Measurements from ENCODE around the gene BAD. TPM values are rescaled to one million over a fixed set of nuclear protein-coding genes. Genes with fewer than 3 reads are reported as not detected.

The BAD gene
- total RNA-seq, 1 donor from 2014 or later: 73.6 TPM

- Mint-ChIP-seq H3K9me3 (ENCODE audit: unreplicated experiment) (no peaks in the 10 kb centered on the region), H3K36me3 (ENCODE audit: unreplicated experiment) (no peaks in the 10 kb centered on the region), H3K27me3 (ENCODE audit: unreplicated experiment) (no peaks in the 10 kb centered on the region), H3K4me1 (ENCODE audit: unreplicated experiment) (peaks cover 18% of the 10 kb centered on the region), H3K4me3 (ENCODE audit: unreplicated experiment) (no peak overlapping the region), H3K27ac (ENCODE audit: unreplicated experiment) (no peak overlapping the region)
- no peak for TF ChIP-seq CTCF (IDR thresholded peaks at IDR 0.05)
- no peak for DNase-seq (ENCODE audit: extremely low spot score, unreplicated experiment)
Observed at GRCh38 chr11:64223001-64223651, 61.3 kb downstream of the BAD start.

GRCh38 chr11:64222651-64223000 lies 61.8 kb downstream of the BAD start:
- Mint-ChIP-seq H3K36me3 (ENCODE audit: unreplicated experiment) (no peaks in the 10 kb centered on the region), H3K9me3 (ENCODE audit: unreplicated experiment) (no peaks in the 10 kb centered on the region), H3K4me1 (ENCODE audit: unreplicated experiment) (peaks cover 17% of the 10 kb centered on the region), H3K27ac (ENCODE audit: unreplicated experiment) (no peak overlapping the region), H3K4me3 (ENCODE audit: unreplicated experiment) (no peak overlapping the region), H3K27me3 (ENCODE audit: unreplicated experiment) (no peaks in the 10 kb centered on the region)
- TF ChIP-seq CTCF (IDR thresholded peaks at IDR 0.05): no peak
- DNase-seq (ENCODE audit: extremely low spot score, unreplicated experiment): no peak

GRCh38 chr11:64220798-64221197 lies 63.7 kb downstream of the BAD start:
- H3K9me3 Mint-ChIP-seq (ENCODE audit: unreplicated experiment): no peaks in the 10 kb centered on the region
- no peak for TF ChIP-seq CTCF (IDR thresholded peaks at IDR 0.05)
- no peak overlapping the region for H3K27ac Mint-ChIP-seq (ENCODE audit: unreplicated experiment)
- H3K27me3 Mint-ChIP-seq (ENCODE audit: unreplicated experiment): no peaks in the 10 kb centered on the region
- DNase-seq (ENCODE audit: extremely low spot score, unreplicated experiment): no peak
- H3K4me1 Mint-ChIP-seq (ENCODE audit: unreplicated experiment): peaks cover 8% of the 10 kb centered on the region
- H3K36me3 Mint-ChIP-seq (ENCODE audit: unreplicated experiment): no peaks in the 10 kb centered on the region
- no peak overlapping the region for H3K4me3 Mint-ChIP-seq (ENCODE audit: unreplicated experiment)

- TF ChIP-seq CTCF (IDR thresholded peaks at IDR 0.05): no peak
- Mint-ChIP-seq H3K27me3 (ENCODE audit: unreplicated experiment) (no peaks in the 10 kb centered on the region), H3K4me3 (ENCODE audit: unreplicated experiment) (no peak overlapping the region), H3K27ac (ENCODE audit: unreplicated experiment) (no peak overlapping the region), H3K36me3 (ENCODE audit: unreplicated experiment) (no peaks in the 10 kb centered on the region), H3K4me1 (ENCODE audit: unreplicated experiment) (peaks cover 6% of the 10 kb centered on the region), H3K9me3 (ENCODE audit: unreplicated experiment) (no peaks in the 10 kb centered on the region)
- no peak for DNase-seq (ENCODE audit: extremely low spot score, unreplicated experiment)
Observed at GRCh38 chr11:64220271-64220670, 64.2 kb downstream of the BAD start.

Other genes with a start within 250 kb of the BAD start
- 0.54 and 0.65 TPM in 2 replicates for gene FLRT1, start 248.7 kb downstream of the BAD start, total RNA-seq
- 22.3 and 29.6 TPM in 2 replicates for gene MACROD1, start 118.6 kb downstream of the BAD start, total RNA-seq
- gene STIP1, start 98.5 kb downstream of the BAD start, total RNA-seq: 109 and 115 TPM in 2 replicates
- gene FERMT3, start 77.9 kb downstream of the BAD start, total RNA-seq: 0.94 and 1.4 TPM in 2 replicates
- gene TRPT1, start 58.5 kb downstream of the BAD start, total RNA-seq: 39.2 and 39.7 TPM in 2 replicates
- 43.7 and 46.8 TPM in 2 replicates for gene NUDT22, start 58.4 kb downstream of the BAD start, total RNA-seq
- 46.5 and 49.9 TPM in 2 replicates for gene DNAJC4, start 54.1 kb downstream of the BAD start, total RNA-seq
- gene VEGFB, start 50.1 kb downstream of the BAD start, total RNA-seq: 205 and 217 TPM in 2 replicates
- 52.9 and 54.7 TPM in 2 replicates for gene FKBP2, start 43.6 kb downstream of the BAD start, total RNA-seq
- 270 and 286 TPM in 2 replicates for gene PPP1R14B, start 37.7 kb downstream of the BAD start, total RNA-seq
- gene PLCB3, start 33.1 kb downstream of the BAD start, total RNA-seq: 30.2 and 32.0 TPM in 2 replicates
- gene GPR137, start 1.2 kb upstream of the BAD start, total RNA-seq: 68.0 and 71.4 TPM in 2 replicates
- 0.39 and 0.43 TPM in 2 replicates for gene KCNK4, start 6.6 kb upstream of the BAD start, total RNA-seq
- gene CATSPERZ, start 15.7 kb upstream of the BAD start, total RNA-seq: not detected in 2 replicates
- 32.7 and 37.4 TPM in 2 replicates for gene ESRRA, start 20.9 kb upstream of the BAD start, total RNA-seq
- 159 and 174 TPM in 2 replicates for gene TRMT112, start 32.9 kb upstream of the BAD start, total RNA-seq
- 215 and 217 TPM in 2 replicates for gene PRDX5, start 33.5 kb upstream of the BAD start, total RNA-seq
- gene CCDC88B, start 55.5 kb upstream of the BAD start, total RNA-seq: 0.30 TPM in 1 of 2 replicates, not detected in the other
- gene RPS6KA4, start 74.5 kb upstream of the BAD start, total RNA-seq: 33.7 and 35.9 TPM in 2 replicates

Data from osteocyte (in vitro differentiated cells).